SU-DHL-6 (cell line): ENCODE measurements around the gene P2RX3.

ENCODE experiments used
- H2AFZ ChIP-seq: fragments of 200-600 bp; sonication (generic); 2 replicates; pipeline ENCODE4 v1.6.1; 2014; ENCODE audit warnings: low read depth, mild to moderate bottlenecking, moderate library complexity, mixed read lengths, antibody characterized with exemption, low read length; ENCODE audit not compliant: severe bottlenecking
- H3F3A ChIP-seq: fragments of 200-600 bp; shearing (Covaris generic); 2 replicates; pipeline ENCODE4 v1.6.0; 2016; ENCODE audit warnings: antibody characterized with exemption, mild to moderate bottlenecking; ENCODE audit not compliant: insufficient read depth
- H3K27ac ChIP-seq: fragments of 200-600 bp; sonication (generic); 2 replicates; pipeline ENCODE4 v1.5.1; 2016; ENCODE audit warnings: low read depth, mild to moderate bottlenecking, low read length, moderate library complexity, mixed read lengths
- H3K27me3 ChIP-seq: fragments of 200-600 bp; sonication (generic), shearing (Covaris generic); 2 replicates; pipeline ENCODE4 v1.6.0; 2014; ENCODE audit warnings: mild to moderate bottlenecking, low read length
- H3K36me3 ChIP-seq: fragments of 200-600 bp; sonication (generic); 2 replicates; pipeline ENCODE4 v1.6.1; 2014; ENCODE audit warnings: mild to moderate bottlenecking, low read length, mixed read lengths
- H3K4me2 ChIP-seq: fragments of 300-600, 200-600 bp; shearing (Covaris generic), sonication (generic); 2 replicates; pipeline ENCODE4 v1.6.0; 2014; ENCODE audit warnings: low read length, low read depth, mild to moderate bottlenecking; ENCODE audit not compliant: poor library complexity, severe bottlenecking
- H3K4me3 ChIP-seq: fragments of 200-600 bp; sonication (generic); 2 replicates; pipeline ENCODE4 v1.5.1; 2014; ENCODE audit warnings: antibody characterized with exemption, low read length, mild to moderate bottlenecking, mixed read lengths; ENCODE audit not compliant: insufficient read depth, poor library complexity, severe bottlenecking
- H3K79me2 ChIP-seq: fragments of 200-600 bp; sonication (generic); 2 replicates; pipeline ENCODE4 v1.6.1; 2014; ENCODE audit warnings: mild to moderate bottlenecking, low read length, moderate library complexity; ENCODE audit not compliant: insufficient read depth
- H3K9ac ChIP-seq: fragments of 200-600 bp; sonication (generic); 2 replicates; pipeline ENCODE4 v1.7.0; 2014; ENCODE audit warnings: mild to moderate bottlenecking, low read length
- H3K9me2 ChIP-seq: fragments of 200-600 bp; sonication (generic); replicated peaks from 2 replicates; pipeline ENCODE4 v1.6.1; 2014; ENCODE audit warnings: low read length; ENCODE audit not compliant: insufficient read depth
- H3K9me3 ChIP-seq: fragments of 200-600 bp; sonication (generic); 2 replicates; pipeline ENCODE4 v1.6.1; 2014; ENCODE audit warnings: low read length, mixed read lengths; ENCODE audit not compliant: insufficient read depth
- H4K20me1 ChIP-seq: fragments of 200-600 bp; sonication (generic); 2 replicates; pipeline ENCODE4 v1.6.1; 2014; ENCODE audit warnings: low read depth, mild to moderate bottlenecking, antibody characterized with exemption, low read length, moderate library complexity, mixed read lengths
- EZH2phosphoT487 ChIP-seq: fragments of 200-600 bp; sonication (generic), shearing (Covaris generic); conservative IDR thresholded peaks from 2 replicates; pipeline ENCODE4 v1.6.1; 2018; ENCODE audit warnings: mild to moderate bottlenecking, antibody characterized with exemption, low read length, moderate library complexity, mixed read lengths
- TF ChIP-seq, protein P1 (sequence below): fragments of 200-600 bp; sonication (generic); IDR thresholded peaks from one replicate; pipeline ENCODE4 v1.5.1; 2017; ENCODE audit warnings: antibody characterized with exemption, mild to moderate bottlenecking, low read length, moderate library complexity; ENCODE audit not compliant: insufficient read depth, poor library complexity, severe bottlenecking

Gene P2RX3

DNA sequence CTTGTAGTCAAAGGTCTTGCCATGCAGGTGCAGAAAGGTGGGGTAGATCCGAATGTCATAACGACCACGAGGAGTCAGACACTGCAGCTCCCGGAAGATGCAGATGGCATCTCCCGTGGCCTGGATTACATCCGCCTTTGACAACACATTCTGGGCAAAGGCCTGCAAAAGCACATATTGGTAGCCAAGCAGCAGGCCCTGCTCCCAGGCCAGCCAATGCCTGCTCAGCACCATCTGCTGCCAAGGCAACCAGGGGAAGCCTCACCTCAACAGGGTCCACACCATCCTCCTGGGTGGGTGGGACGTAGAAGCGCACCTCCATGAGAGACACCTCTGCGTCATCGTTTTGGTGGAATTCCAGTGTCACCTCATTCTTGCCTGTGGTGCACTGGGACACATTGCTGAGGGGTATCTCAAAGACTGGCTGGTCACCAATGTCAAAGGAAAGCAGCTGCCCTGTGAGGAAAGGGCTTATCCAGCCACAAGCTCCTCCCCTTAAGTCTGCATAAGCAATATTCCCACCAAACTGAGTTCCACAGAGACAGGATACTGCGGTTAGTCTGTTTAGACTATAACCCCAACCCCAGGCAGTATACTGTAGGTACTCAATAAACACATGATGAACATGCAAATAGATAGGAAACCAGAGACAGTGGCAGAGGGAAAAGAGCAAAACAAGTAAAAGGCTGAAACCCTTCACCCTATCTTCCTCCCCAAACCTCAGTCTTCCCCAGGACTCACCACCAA lies 5.3 kb upstream of the P2RX3 start:
- Histone ChIP-seq H2AFZ (no peak overlapping the region), H3K79me2 (peaks cover 30% of the 10 kb centered on the region), H3K27ac (no peak overlapping the region), H3K9me3 (no peaks in the 10 kb centered on the region), H3K36me3 (peaks cover 15% of the 10 kb centered on the region), H3K9ac (no peak overlapping the region), H3K9me2 (no peaks in the 10 kb centered on the region), H4K20me1 (no peaks in the 10 kb centered on the region), H3K4me3 (no peak overlapping the region), H3K27me3 (no peaks in the 10 kb centered on the region), H3F3A (no peaks in the 10 kb centered on the region), H3K4me2 (no peak overlapping the region)
- TF ChIP-seq, protein P1, sequence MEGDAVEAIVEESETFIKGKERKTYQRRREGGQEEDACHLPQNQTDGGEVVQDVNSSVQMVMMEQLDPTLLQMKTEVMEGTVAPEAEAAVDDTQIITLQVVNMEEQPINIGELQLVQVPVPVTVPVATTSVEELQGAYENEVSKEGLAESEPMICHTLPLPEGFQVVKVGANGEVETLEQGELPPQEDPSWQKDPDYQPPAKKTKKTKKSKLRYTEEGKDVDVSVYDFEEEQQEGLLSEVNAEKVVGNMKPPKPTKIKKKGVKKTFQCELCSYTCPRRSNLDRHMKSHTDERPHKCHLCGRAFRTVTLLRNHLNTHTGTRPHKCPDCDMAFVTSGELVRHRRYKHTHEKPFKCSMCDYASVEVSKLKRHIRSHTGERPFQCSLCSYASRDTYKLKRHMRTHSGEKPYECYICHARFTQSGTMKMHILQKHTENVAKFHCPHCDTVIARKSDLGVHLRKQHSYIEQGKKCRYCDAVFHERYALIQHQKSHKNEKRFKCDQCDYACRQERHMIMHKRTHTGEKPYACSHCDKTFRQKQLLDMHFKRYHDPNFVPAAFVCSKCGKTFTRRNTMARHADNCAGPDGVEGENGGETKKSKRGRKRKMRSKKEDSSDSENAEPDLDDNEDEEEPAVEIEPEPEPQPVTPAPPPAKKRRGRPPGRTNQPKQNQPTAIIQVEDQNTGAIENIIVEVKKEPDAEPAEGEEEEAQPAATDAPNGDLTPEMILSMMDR, result no peak
- no peak for TF ChIP-seq EZH2phosphoT487

DNA sequence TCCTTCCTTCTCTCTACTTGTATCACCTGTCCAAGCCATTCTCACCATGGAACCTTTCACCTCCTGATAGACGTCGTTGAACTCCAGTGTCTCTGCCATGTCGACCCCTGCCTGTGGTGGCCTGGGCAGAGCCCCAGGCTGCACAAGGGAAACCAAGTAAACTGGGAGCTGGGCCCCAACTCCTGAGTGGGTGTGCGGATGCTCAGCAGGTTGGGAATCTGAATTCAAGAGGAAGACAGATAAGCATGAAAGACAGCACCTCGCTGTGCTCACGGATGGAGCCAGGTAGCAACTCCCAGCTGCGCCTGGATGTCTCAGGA lies 3.2 kb upstream of the P2RX3 start:
- peak overlapping the region; percentile 66 for H3K4me3 ChIP-seq
- peak overlapping the region; percentile 69 for H3K27ac ChIP-seq
- H3K79me2 ChIP-seq, result peaks cover 30% of the 10 kb centered on the region
- peaks cover 15% of the 10 kb centered on the region for H3K36me3 ChIP-seq
- H3F3A ChIP-seq, result no peaks in the 10 kb centered on the region
- no peaks in the 10 kb centered on the region for H3K9me3 ChIP-seq
- H3K9ac ChIP-seq, result peak overlapping the region; percentile 88
- H3K27me3 ChIP-seq, result no peaks in the 10 kb centered on the region
- no peaks in the 10 kb centered on the region for H4K20me1 ChIP-seq
- peak overlapping the region; percentile 50 for H2AFZ ChIP-seq
- H3K9me2 ChIP-seq, result no peaks in the 10 kb centered on the region
- peak overlapping the region; percentile 89 for H3K4me2 ChIP-seq
- TF ChIP-seq, protein P1, result no peak
- TF ChIP-seq EZH2phosphoT487, result no peak

DNA sequence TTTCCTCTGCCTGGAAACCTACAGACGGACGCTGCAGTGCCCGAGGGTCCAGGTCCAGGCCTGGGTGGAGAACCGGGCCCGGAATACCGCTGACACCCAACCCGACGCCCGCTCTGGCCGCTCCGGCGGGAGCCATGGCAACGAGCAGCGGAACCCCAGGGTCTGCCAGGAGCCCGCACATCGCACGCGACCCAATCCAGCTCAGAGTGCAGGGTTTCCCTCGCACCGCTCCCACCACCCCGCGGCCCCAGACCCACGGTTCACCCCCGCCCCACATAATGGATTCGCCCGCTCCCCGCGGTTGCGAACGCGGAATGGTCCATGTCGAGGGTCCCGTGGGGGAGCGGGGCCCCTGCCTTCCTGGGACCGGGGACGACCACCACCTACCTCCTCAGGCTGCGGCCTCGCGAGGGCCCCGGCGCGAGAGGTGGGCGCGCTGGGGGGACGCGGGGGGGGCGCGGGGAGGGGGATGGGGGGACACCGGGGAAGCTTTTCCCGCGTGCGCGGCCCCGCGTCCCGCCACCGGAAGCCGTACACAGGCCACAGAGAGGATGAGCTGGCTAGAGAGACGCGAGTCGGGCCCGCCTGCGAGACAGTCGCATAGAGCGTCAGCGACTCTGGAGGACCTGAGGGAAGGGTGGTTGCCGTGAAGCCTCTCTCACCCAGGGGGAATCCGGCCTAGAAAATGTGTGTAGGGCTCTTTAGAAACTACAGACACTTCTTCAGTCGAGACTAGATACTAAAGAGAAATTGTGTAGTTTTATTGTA lies 2.6 kb upstream of the P2RX3 start, which contains the start of gene SSRP1:
TSS of gene SSRP1 (minus strand) at position 550 of the 768 bp plus-strand sequence. CDS start 771 bp downstream, outside the sequence.
- peaks cover 30% of the 10 kb centered on the region for H3K79me2 ChIP-seq
- H3K36me3 ChIP-seq, result peaks cover 15% of the 10 kb centered on the region

More for the DNA sequence above, 2.6 kb upstream of the P2RX3 start, which contains the start of gene SSRP1:
- H3K27ac ChIP-seq, result peak within 1 kb of the TSS; percentile 69
- TF ChIP-seq, protein P1, result no peak
- no peak for TF ChIP-seq EZH2phosphoT487
- no peaks in the 10 kb centered on the region for H3K9me3 ChIP-seq
- peak within 1 kb of the TSS; percentile 66 for H3K4me3 ChIP-seq
- no peaks in the 10 kb centered on the region for H4K20me1 ChIP-seq
- H3K4me2 ChIP-seq, result peak within 1 kb of the TSS; percentile 89
- H3K27me3 ChIP-seq, result no peaks in the 10 kb centered on the region
- no peaks in the 10 kb centered on the region for H3K9me2 ChIP-seq
- peak within 1 kb of the TSS; percentile 88 for H3K9ac ChIP-seq
- peak within 1 kb of the TSS; percentile 87 for H2AFZ ChIP-seq
- H3F3A ChIP-seq, result no peaks in the 10 kb centered on the region
